Measurements from ENCODE around the gene KDM8. TPM values are rescaled to one million over a fixed set of nuclear protein-coding genes. Genes with fewer than 3 reads are reported as not detected.
A peak's percentile ranks its signal among the peaks of the same experiment; 100 is the strongest.

The KDM8 gene
- total and polyA plus RNA-seq, 3 donors from 2014 or later, result 5.7 to 14.7 (median 8.3) TPM

GRCh38 chr16:27234603-27235002 lies 31.3 kb downstream of the KDM8 start:
- no peak for DNase-seq
- intact Hi-C loops (cut with DNase I; ENCODE audit: low total_unique reads), result loop anchor here (5.0 kb wide), 1 partner anchor 133 kb away; no protein-coding TSS in a partner anchor
- H3K27ac ChIP-seq, result no peak overlapping the region
- no peaks in the 10 kb centered on the region for H3K27me3 ChIP-seq
- 46 to 50% methylated on average over 4 of the region's 4 CpGs for WGBS, 2 donors
- no peaks in the 10 kb centered on the region for H3K36me3 ChIP-seq (ENCODE audit: low read depth, missing control alignments)
- H3K4me1 ChIP-seq, result peaks cover 22% of the 10 kb centered on the region
- H3K4me3 ChIP-seq, result no peak overlapping the region
- no peaks in the 10 kb centered on the region for H3K9me3 ChIP-seq
- no peak for TF ChIP-seq POLR2A (IDR thresholded peaks at IDR 0.05)

- Histone ChIP-seq H3K27me3 (no peaks in the 10 kb centered on the region), H3K9me3 (no peaks in the 10 kb centered on the region), H3K4me1 (peaks cover 22% of the 10 kb centered on the region), H3K36me3 (ENCODE audit: low read depth, missing control alignments) (no peaks in the 10 kb centered on the region), H3K4me3 (no peak overlapping the region), H3K27ac (peak overlapping the region; percentile 0 to 7)
- intact Hi-C loops (cut with DNase I; ENCODE audit: low total_unique reads), result loop anchor here (5.0 kb wide), 1 partner anchor 132 kb away; no protein-coding TSS in a partner anchor
- 42 to 54% methylated on average over 23 of the region's 23 CpGs for WGBS, 2 donors
- TF ChIP-seq CTCF (IDR thresholded peaks at IDR 0.05) (peak; percentile 55 to 70 (median 64)), POLR2A (IDR thresholded peaks at IDR 0.05) (no peak)
- peak; percentile 90 for DNase-seq
Measured at GRCh38 chr16:27235055-27235937, 32.0 kb downstream of the KDM8 start.

- H3K36me3 ChIP-seq (ENCODE audit: low read depth, missing control alignments), result no peaks in the 10 kb centered on the region
- TF ChIP-seq CTCF (IDR thresholded peaks at IDR 0.05), result no peak
- TF ChIP-seq POLR2A (IDR thresholded peaks at IDR 0.05), result no peak
- H3K4me3 ChIP-seq, result no peak overlapping the region
- peaks cover 26% of the 10 kb centered on the region for H3K4me1 ChIP-seq
- DNase-seq, result no peak
- H3K27me3 ChIP-seq, result no peaks in the 10 kb centered on the region
- WGBS, 2 donors, result 87 to 98% methylated on average over 8 of the region's 8 CpGs
- peak overlapping the region; percentile 0 to 7 for H3K27ac ChIP-seq
- no peaks in the 10 kb centered on the region for H3K9me3 ChIP-seq
- intact Hi-C loops (cut with DNase I; ENCODE audit: low total_unique reads), result loop anchor here (5.0 kb wide), 1 partner anchor 131 kb away; no protein-coding TSS in a partner anchor
Measured at GRCh38 chr16:27235938-27236245, 32.6 kb downstream of the KDM8 start.

GRCh38 chr16:27236635-27237218 lies 33.4 kb downstream of the KDM8 start:
- WGBS, 2 donors, result 81 to 82% methylated on average over 8 of the region's 8 CpGs
- no peak for DNase-seq
- TF ChIP-seq POLR2A (IDR thresholded peaks at IDR 0.05) (no peak), CTCF (IDR thresholded peaks at IDR 0.05) (no peak)
- H3K36me3 ChIP-seq (ENCODE audit: low read depth, missing control alignments), result no peaks in the 10 kb centered on the region
- intact Hi-C loops (cut with DNase I; ENCODE audit: low total_unique reads), result loop anchor here (5.0 kb wide), 1 partner anchor 131 kb away; no protein-coding TSS in a partner anchor
- no peaks in the 10 kb centered on the region for H3K27me3 ChIP-seq
- no peak overlapping the region for H3K4me3 ChIP-seq
- peak overlapping the region in 1 of 2 donors; percentile 65 for H3K27ac ChIP-seq
- no peaks in the 10 kb centered on the region for H3K9me3 ChIP-seq
- H3K4me1 ChIP-seq, result peaks cover 32% of the 10 kb centered on the region
